Measurements from ENCODE around the gene AMPD2.
A peak's percentile ranks its signal among the peaks of the same experiment; 100 is the strongest.
"Not testable (repeated sequence)": the region's sequence is repeated elsewhere in the genome, so short reads cannot be mapped to it uniquely, and the experiment has no call there.

Gene AMPD2

GRCh38 chr1:109642626-109643025, 23.0 kb downstream of the AMPD2 start:
- intact Hi-C loops (cut with DNase I), result no loop called here
- DNase-seq, result no peak

DNA sequence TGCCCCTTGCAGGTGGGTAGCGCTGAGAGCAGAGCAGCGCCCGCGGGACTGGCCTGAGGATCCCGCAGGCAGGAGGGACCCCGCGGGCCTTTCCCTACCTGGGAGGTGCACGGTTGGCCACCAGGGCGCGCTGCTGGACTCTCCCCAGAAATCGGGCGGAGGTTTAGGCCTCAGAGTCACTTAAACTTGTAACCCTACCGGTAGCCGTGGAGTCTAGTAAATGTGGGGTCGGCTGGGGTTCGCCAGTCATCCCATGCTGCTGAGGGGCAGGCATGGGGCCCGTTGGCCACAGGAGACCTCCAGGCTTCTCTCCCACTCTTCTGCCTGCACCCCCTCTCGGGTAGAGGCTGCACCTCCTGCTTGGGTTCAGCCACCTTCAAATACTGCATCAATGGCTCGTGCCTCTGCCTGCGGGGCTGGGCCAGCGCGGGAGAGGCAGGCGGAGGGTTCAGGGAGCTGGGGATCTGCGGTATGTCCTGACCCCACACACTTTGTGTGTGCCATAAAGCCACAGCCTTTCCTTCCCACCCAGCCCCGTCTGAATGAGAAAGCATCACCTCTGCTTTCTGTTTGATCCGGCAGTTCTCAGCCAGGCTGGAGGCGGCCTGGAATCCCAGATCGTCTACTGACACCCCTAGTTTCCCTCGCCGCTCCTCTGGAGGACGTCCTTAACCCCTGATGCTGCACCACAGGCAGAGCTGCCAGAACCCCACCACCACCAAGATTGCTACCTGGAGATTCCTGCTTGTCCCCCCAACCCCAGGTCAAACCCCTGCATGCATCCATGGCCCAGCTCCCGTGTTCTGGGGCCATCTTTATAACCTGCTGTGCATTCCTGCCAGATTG, 24.0 kb downstream of the AMPD2 start:
- intact Hi-C loops (cut with DNase I), result no loop called here
- DNase-seq, result peak in 9 of 10 donors; percentile 59 to 87 (median 74)

DNA sequence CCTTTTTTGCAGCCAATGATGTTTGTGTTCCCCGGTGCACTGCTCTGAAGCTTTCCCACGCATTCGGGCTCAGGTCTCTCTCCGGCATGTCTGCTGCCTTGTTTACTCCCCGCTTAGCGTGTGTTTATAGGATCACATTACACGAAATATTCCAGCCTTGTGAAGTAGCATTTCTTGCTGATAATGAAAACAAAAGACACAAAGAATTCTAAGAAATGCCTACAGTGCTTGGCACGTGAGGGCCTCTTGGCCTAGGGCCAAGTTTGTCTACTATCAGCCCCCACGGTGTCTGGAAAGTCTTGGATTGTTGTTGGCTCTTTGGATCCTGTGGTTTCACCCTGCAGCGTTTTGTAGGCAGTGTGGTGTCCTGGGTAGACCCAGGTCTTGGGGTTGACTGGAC, 25.0 kb downstream of the AMPD2 start:
- DNase-seq, result no peak
- intact Hi-C loops (cut with DNase I), result no loop called here

GRCh38 chr1:109649491-109649914, 29.9 kb downstream of the AMPD2 start:
- intact Hi-C loops (cut with DNase I), result no loop called here
- DNase-seq, result peak in 1 of 10 donors; percentile 22

- intact Hi-C loops (cut with DNase I), result no loop called here
- DNase-seq, result no peak
Measured at GRCh38 chr1:109650609-109651008, 31.0 kb downstream of the AMPD2 start.

DNA sequence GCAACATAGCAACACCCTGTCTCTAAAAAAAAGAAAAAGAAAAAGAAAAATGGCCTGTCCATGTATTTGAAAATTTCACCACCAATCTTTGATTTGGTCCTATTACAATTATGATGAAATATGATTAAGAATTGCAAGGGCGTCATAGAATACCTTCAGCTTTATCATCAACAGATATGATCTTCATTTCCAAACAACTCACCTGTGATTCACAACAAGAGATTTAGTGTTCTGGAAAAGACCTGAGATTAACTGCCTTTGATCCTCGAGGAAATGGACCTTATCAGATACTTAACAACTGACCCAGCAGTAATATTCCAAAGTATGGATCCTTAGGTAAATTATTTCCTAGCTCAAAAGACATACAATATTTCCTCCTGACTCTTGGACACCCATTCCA, 32.8 kb downstream of the AMPD2 start:
- no peak for DNase-seq
- intact Hi-C loops (cut with DNase I), result no loop called here

- intact Hi-C loops (cut with DNase I), result no loop called here
- DNase-seq, result no peak
Measured at GRCh38 chr1:109653306-109653705, 33.7 kb downstream of the AMPD2 start.

- DNase-seq, result peak in 2 of 10 donors; percentile 24 to 75
- intact Hi-C loops (cut with DNase I), result no loop called here
Measured at GRCh38 chr1:109654519-109654918, 34.9 kb downstream of the AMPD2 start.

DNA sequence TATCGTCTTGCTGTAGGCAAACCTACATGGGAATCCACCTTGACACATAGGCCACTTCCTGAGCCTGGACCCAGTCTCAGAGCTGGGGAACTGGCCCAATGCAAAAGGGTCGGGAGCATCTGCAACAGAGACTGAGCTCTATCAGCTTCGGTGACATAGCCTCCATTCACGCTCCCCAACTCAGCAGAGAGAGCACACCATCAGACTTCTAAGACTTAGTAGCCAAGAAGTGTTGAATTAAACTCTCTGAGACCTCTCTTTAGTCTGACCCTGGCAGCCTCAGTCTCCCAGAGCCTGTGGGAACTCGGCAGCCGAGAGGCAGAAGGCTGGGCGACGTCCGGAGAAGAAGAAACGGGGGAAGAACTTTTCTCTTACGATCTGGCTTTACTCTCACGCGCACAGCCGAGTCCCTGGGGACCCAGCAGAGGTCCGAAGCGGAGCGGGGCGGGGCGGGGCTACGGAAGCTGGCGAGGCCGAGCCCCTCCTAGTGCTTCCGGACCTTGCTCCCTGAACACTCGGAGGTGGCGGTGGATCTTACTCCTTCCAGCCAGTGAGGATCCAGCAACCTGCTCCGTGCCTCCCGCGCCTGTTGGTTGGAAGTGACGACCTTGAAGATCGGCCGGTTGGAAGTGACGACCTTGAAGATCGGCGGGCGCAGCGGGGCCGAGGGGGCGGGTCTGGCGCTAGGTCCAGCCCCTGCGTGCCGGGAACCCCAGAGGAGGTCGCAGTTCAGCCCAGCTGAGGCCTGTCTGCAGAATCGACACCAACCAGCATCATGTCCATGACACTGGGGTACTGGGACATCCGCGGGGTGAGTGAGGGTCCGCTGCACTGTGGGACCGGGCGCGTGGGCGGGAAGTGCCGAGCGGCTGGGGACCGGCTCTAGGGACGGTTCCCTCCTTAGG, 36.2 kb downstream of the AMPD2 start, which contains the start of gene GSTM4:
Gene GSTM4, plus strand, starts transcription at position 485 of the 905 bp plus-strand sequence. Its CDS starts 291 bp downstream, at position 776.
- intact Hi-C loops (cut with DNase I), result no loop called here
- DNase-seq, result peak; percentile 62 to 94 (median 78)

DNA sequence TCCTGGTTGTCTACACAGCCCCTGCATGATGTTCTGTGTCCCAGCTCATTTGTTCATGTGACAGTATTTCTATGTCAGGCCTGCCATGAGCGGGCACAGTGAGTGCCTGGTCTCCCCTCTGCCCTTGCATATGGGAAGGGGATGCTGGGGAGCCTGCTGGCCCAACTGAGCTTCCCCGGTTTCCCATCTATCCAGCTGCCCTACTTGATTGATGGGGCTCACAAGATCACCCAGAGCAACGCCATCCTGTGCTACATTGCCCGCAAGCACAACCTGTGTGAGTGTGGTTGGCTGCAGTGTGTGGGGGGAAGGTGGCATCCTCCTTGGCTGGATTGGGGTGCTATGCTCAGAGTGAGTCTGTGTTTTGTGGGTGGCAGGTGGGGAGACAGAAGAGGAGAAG, 37.8 kb downstream of the AMPD2 start:
- intact Hi-C loops (cut with DNase I), result no loop called here
- peak in 1 of 10 donors; percentile 50 for DNase-seq

- intact Hi-C loops (cut with DNase I), result no loop called here
- DNase-seq, result peak in 1 of 10 donors; percentile 48
Measured at GRCh38 chr1:109657970-109658369, 38.3 kb downstream of the AMPD2 start.

DNA sequence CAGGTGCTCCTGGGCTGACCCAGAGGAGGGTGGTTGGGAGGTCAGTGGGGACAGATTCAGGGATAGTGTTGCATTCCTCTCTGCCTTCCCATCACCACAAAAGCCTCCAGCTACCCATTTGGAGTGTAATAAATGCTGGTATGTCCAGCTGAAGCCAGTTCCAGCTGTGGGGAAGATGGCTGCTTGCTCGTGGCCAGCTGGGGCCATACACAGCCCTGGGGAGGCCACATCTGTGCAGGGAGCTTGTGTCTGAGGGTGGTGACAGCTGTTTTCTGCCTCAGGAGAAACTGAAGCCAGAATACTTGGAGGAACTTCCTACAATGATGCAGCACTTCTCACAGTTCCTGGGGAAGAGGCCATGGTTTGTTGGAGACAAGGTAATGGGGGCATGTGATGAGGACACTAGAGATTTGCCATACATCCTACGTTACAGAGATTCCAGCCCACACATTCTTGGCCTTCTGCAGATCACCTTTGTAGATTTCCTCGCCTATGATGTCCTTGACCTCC, 39.0 kb downstream of the AMPD2 start:
- intact Hi-C loops (cut with DNase I), result no loop called here
- DNase-seq, result peak in 1 of 10 donors; percentile 10

- intact Hi-C loops (cut with DNase I), result no loop called here
- peak in 1 of 10 donors; percentile 15 for DNase-seq
Measured at GRCh38 chr1:109659145-109659544, 39.5 kb downstream of the AMPD2 start.

GRCh38 chr1:109659997-109660690, 40.5 kb downstream of the AMPD2 start:
- peak in 2 of 10 donors; percentile 64 to 70 for DNase-seq
- intact Hi-C loops (cut with DNase I), result no loop called here

DNA sequence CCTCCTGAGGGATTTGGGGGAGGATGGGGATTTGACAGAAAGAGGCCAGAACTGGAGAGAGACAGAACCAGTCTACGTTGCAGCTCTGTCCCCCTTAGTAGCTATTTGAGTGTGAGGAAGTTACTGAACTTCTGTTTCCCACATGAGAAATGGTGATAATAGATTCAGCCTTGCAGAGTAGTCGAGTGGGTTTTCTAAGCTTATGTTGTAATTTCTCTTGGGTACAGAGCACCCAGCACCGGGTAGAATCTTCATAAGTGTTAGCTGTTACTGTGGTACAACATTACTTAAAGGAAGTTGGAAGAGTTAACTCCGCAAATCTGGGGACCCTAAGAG, 41.0 kb downstream of the AMPD2 start:
- intact Hi-C loops (cut with DNase I); DNase-seq: not testable (repeated sequence)

- intact Hi-C loops (cut with DNase I), result no loop called here
- DNase-seq, result peak in 2 of 10 donors; percentile 10 to 57
Measured at GRCh38 chr1:109661391-109661790, 41.8 kb downstream of the AMPD2 start.

DNA sequence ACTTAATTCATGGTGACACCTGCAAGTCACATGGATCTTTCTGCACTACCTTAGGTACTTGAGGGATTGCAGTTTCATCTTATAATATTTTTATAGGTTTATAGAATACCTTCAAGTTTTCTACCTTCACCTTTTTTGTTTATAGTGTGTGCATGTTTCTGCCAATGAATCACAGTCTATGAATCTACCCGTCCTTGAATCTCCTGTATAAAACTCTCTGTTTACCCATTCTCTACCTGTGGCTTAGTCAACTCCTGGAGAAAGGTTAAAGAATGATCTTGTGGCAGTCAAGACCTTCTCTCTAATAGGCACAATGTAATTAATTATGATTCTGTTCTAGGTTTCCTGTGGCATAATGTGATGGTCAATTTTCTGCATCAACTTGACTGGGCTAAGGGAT, 45.0 kb downstream of the AMPD2 start:
- intact Hi-C loops (cut with DNase I), result no loop called here

GRCh38 chr1:109667452-109668122, 48.0 kb downstream of the AMPD2 start, which contains the start of gene GSTM2:
TSS of gene GSTM2 (plus strand) at chr1:109668057. CDS start at chr1:109668116, 59 bp downstream.
- intact Hi-C loops (cut with DNase I), result no loop called here
- DNase-seq, result peak; percentile 73 to 97 (median 84)

More for the DNA sequence above, 45.0 kb downstream of the AMPD2 start:
- no peak for DNase-seq

DNA sequence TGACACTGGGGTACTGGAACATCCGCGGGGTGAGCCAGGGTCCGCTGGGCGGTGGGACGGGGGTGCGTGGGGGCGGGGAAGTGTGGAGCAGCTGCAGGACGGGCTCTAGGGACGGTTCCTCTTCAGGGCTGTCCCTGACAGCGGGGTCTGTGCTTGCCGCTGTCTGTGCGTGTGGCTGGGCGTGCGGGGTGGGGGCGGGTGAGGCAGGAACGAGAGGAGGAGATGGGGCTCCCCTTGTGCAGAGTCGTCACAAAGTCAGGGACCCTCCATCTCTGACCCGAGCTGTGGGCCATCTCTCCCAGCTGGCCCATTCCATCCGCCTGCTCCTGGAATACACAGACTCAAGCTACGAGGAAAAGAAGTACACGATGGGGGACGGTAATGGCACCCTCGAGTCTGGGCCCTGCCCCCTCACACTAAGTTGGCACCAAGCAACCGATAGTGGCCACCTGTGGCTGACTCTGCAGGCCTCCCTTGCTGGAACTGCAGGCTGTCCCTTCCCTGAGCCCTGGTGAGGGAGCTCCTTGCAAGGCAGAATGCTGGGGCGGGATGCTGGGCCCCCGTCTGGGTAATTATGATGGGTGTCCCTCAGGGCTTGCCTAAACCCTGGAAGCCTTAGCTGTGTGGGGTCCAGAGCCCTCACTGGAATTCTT, 48.6 kb downstream of the AMPD2 start:
- no peak for DNase-seq
- intact Hi-C loops (cut with DNase I), result no loop called here
